Endothelial cell of umbilical vein (primary cell): Measurements from ENCODE around the gene GAS7. TPM values are rescaled to one million over a fixed set of nuclear protein-coding genes. Genes with fewer than 3 reads are reported as not detected.

Experiments used
- BruUV-seq: library from RNA; stranded (reverse); fragments of 400-500 nt; replicated peaks from 2 replicates; lab custom pipeline; 2021; lab: Mats Ljungman, UMichigan
- CTCF ChIA-PET: fragments of 300-600, 350-600 bp; sonication (Branson Sonifier 250); formaldehyde crosslinking; loops from one replicate; lab custom pipeline; 2021; ENCODE audit warnings: antibody characterized with exemption, inconsistent platforms; lab: Charles Lee
- POLR2A ChIA-PET: fragments of 300-600, 350-600 bp; sonication (Branson Sonifier 250); formaldehyde crosslinking; loops from one replicate; lab custom pipeline; 2021; ENCODE audit warnings: antibody characterized with exemption, inconsistent platforms; lab: Charles Lee
- DNase-seq: peaks from one replicate; pipeline ENCODE4 v3.0.0-alpha.2; 2011; ENCODE audit warnings: low read depth, low spot score
- FAIRE-seq: peaks from 2 replicates; lab custom pipeline; 2011; peaks lifted over from hg19 to GRCh38; lab: Jason Lieb, UNC
- H2AFZ ChIP-seq: 2 replicates; pipeline ENCODE4 v1.6.0; 2012; ENCODE audit warnings: low read depth, low read length, control low read depth, inconsistent platforms
- H3K27ac ChIP-seq: 2 replicates; pipeline ENCODE4 v1.5.1; 2011; ENCODE audit warnings: low read depth, mild to moderate bottlenecking, control low read depth, low read length, moderate library complexity; ENCODE audit not compliant: insufficient read depth
- H3K27me3 ChIP-seq, 2 experiments: 2 replicates each; pipeline versions ENCODE4 v1.6.0 to v1.6.1; 2011; ENCODE audit warnings: low read length in 2 of 2, mixed read lengths in 1 of 2; ENCODE audit not compliant: control insufficient read depth in 2 of 2, insufficient read depth in 2 of 2
- H3K36me3 ChIP-seq, 2 experiments: 2 replicates in 1 of 2; 3 replicates in 1 of 2; pipeline ENCODE4 v1.5.1; 2011; ENCODE audit warnings: low read length in 2 of 2, mild to moderate bottlenecking in 1 of 2, moderate library complexity in 1 of 2; ENCODE audit not compliant: control insufficient read depth in 2 of 2, insufficient read depth in 2 of 2; ENCODE audit errors: extremely low read depth in 1 of 2
- H3K4me1 ChIP-seq: 3 replicates; pipeline ENCODE4 v1.5.1; 2011; ENCODE audit warnings: mild to moderate bottlenecking, low read length; ENCODE audit not compliant: control insufficient read depth, insufficient read depth; ENCODE audit errors: extremely low read depth
- H3K4me2 ChIP-seq: 2 replicates; pipeline ENCODE4 v1.6.1; 2011; ENCODE audit warnings: low read length, control low read depth, mixed read lengths; ENCODE audit not compliant: insufficient read depth
- H3K4me3 ChIP-seq, 3 experiments: fragments of 200-600 bp in 1 of 3; sonication (generic), shearing (Covaris generic) in 1 of 3; replicated peaks in 1 of 3; 2 replicates each; pipeline ENCODE4 v1.5.1; 2011 to 2016; ENCODE audit warnings: control low read depth in 3 of 3, low read length in 3 of 3, mild to moderate bottlenecking in 2 of 3, inconsistent platforms in 1 of 3, low read depth in 1 of 3, moderate library complexity in 1 of 3; ENCODE audit not compliant: insufficient read depth in 1 of 3
- H3K79me2 ChIP-seq: 2 replicates; pipeline ENCODE4 v1.6.0; 2012; ENCODE audit warnings: low read length, inconsistent platforms; ENCODE audit not compliant: control insufficient read depth, insufficient read depth
- H3K9ac ChIP-seq: replicated peaks from 2 replicates; pipeline ENCODE3; 2011; ENCODE audit warnings: low read length, control low read depth; ENCODE audit not compliant: insufficient read depth; ENCODE audit errors: extremely low read depth
- H3K9me1 ChIP-seq: replicated peaks from 3 replicates; pipeline ENCODE4 v1.6.0; 2011; ENCODE audit warnings: mild to moderate bottlenecking, low read length; ENCODE audit not compliant: control insufficient read depth, insufficient read depth; ENCODE audit errors: extremely low read depth
- H3K9me3 ChIP-seq: replicated peaks from 2 replicates; pipeline ENCODE4 v1.5.1; 2012; ENCODE audit warnings: low read length, inconsistent platforms; ENCODE audit not compliant: control insufficient read depth, insufficient read depth
- H4K20me1 ChIP-seq: replicated peaks from 2 replicates; pipeline ENCODE3; 2011; ENCODE audit warnings: mild to moderate bottlenecking, low read length; ENCODE audit not compliant: control insufficient read depth, insufficient read depth; ENCODE audit errors: extremely low read depth
- CTCF ChIP-seq, 2 donors: IDR thresholded peaks; 1 replicate in 1 of 2; 2 replicates in 1 of 2; pipeline ENCODE4 v1.5.1; 2011; ENCODE audit warnings: low read length in 2 of 2, mild to moderate bottlenecking in 2 of 2, moderate library complexity in 2 of 2, control low read depth in 1 of 2, inconsistent platforms in 1 of 2, low read depth in 1 of 2; ENCODE audit not compliant: insufficient read depth in 1 of 2; ENCODE audit errors: extremely low read depth in 1 of 2
- EZH2 ChIP-seq: IDR thresholded peaks from 2 replicates; pipeline ENCODE4 v1.6.1; 2012; ENCODE audit warnings: borderline replicate concordance, low read depth, mild to moderate bottlenecking, moderate library complexity, low read length, inconsistent platforms; ENCODE audit not compliant: severe bottlenecking
- FOS ChIP-seq: IDR thresholded peaks from 2 replicates; pipeline ENCODE4 v1.6.1; 2011; ENCODE audit warnings: mild to moderate bottlenecking, low read length, moderate library complexity, borderline replicate concordance; ENCODE audit not compliant: insufficient read depth
- GATA2 ChIP-seq: IDR thresholded peaks from 2 replicates; pipeline ENCODE4 v1.7.0; 2011; ENCODE audit warnings: low read depth, mild to moderate bottlenecking, moderate library complexity, mixed read lengths, low read length; ENCODE audit not compliant: insufficient read length, insufficient read depth
- JUN ChIP-seq: IDR thresholded peaks from 2 replicates; pipeline ENCODE4 v1.6.1; 2011; ENCODE audit warnings: borderline replicate concordance, low read depth; ENCODE audit not compliant: insufficient read length, insufficient read depth
- MAX ChIP-seq: IDR thresholded peaks from 2 replicates; pipeline ENCODE4 v1.6.1; 2011; ENCODE audit not compliant: insufficient read depth, insufficient read length
- MYC ChIP-seq: IDR thresholded peaks from one replicate; pipeline ENCODE4 v1.6.1; 2011; ENCODE audit warnings: mild to moderate bottlenecking, low read depth, low read length
- POLR2A ChIP-seq: IDR thresholded peaks from 2 replicates; pipeline ENCODE4 v1.6.1; 2012; ENCODE audit warnings: low read depth, mild to moderate bottlenecking, control low read depth, low read length
- POLR2AphosphoS5 ChIP-seq: IDR thresholded peaks from 2 replicates; pipeline ENCODE4 v1.6.1; 2012; ENCODE audit warnings: low read depth, mild to moderate bottlenecking, control low read depth, low read length, moderate library complexity; ENCODE audit not compliant: insufficient read depth
- dilution Hi-C: fragments of 300-500 bp; cut with MboI; formaldehyde crosslinking; loops from one replicate; pipeline ENCODE4 v1.15.0; 2019; ENCODE audit warnings: low sequenced_read_pairs; ENCODE audit not compliant: extremely low pct_ligation_motif_present
- intact Hi-C: fragments of 100-400 bp; cut with micrococcal nuclease; formaldehyde crosslinking; loops from one replicate; pipeline ENCODE4 v1.10.0; 2022
- polyA plus RNA-seq, 4 experiments: library from polyadenylated mRNA; depleted of rRNA in 3 of 4; stranded (reverse) in 3 of 4; unstranded in 1 of 4; fragments of >200 nt; gene quantifications; 2 replicates each; pipeline versions ENCODE4 v1.2.1 to v1.2.3, GENCODE V29; 2011 to 2012; ENCODE audit warnings: missing spikeins in 1 of 4
- total RNA-seq: library from RNA; stranded (reverse); gene quantifications from 2 replicates; pipeline ENCODE4 v1.2.3, GENCODE V29; 2021

GAS7 gene
- total and polyA plus RNA-seq, 2 donors (not counting 3 experiments of a cell fraction or from before 2014, with no cell fraction given), result not detected

GRCh38 chr17:9953492-9953891, 244.9 kb downstream of the GAS7 start:
- Histone ChIP-seq H2AFZ (no peak overlapping the region), H3K79me2 (no peaks in the 10 kb centered on the region), H3K36me3 (no peaks in the 10 kb centered on the region), H3K4me2 (no peak overlapping the region), H3K27me3 (no peaks in the 10 kb centered on the region), H3K27ac (no peak overlapping the region), H4K20me1 (no peaks in the 10 kb centered on the region), H3K4me1 (no peaks in the 10 kb centered on the region), H3K9ac (no peak overlapping the region), H3K9me3 (peaks cover 7% of the 10 kb centered on the region), H3K4me3 (no peak overlapping the region), H3K9me1 (no peaks in the 10 kb centered on the region)
- dilution Hi-C loops, result no loop called here
- CTCF ChIA-PET, result no interaction called here
- DNase-seq (no peak), FAIRE-seq (no peak)
- TF ChIP-seq MYC (no peak), EZH2 (no peak), FOS (no peak)
- POLR2A ChIA-PET, result no interaction called here
- BruUV-seq, result no TSS peak
- intact Hi-C loops, result no loop called here

GRCh38 chr17:9951803-9952202, 246.6 kb downstream of the GAS7 start:
- CTCF ChIA-PET, result no interaction called here
- BruUV-seq, result no TSS peak
- TF ChIP-seq POLR2A (no peak), MAX (no peak), POLR2AphosphoS5 (no peak), JUN (no peak), CTCF (IDR thresholded peaks at IDR 0.05; ENCODE audit: extremely low read depth in 1 of 2, insufficient read depth in 1 of 2, low read depth in 1 of 2, low read length in 2 of 2) (no peak), FOS (no peak), MYC (no peak), EZH2 (no peak), GATA2 (no peak)

More at GRCh38 chr17:9951803-9952202, 246.6 kb downstream of the GAS7 start:
- dilution Hi-C loops, result no loop called here
- Histone ChIP-seq H3K27me3 (no peaks in the 10 kb centered on the region), H3K79me2 (no peaks in the 10 kb centered on the region), H3K27ac (no peak overlapping the region), H4K20me1 (no peaks in the 10 kb centered on the region), H3K9ac (no peak overlapping the region), H2AFZ (no peak overlapping the region), H3K36me3 (no peaks in the 10 kb centered on the region), H3K4me2 (no peak overlapping the region), H3K9me1 (no peaks in the 10 kb centered on the region), H3K4me1 (no peaks in the 10 kb centered on the region), H3K4me3 (no peak overlapping the region), H3K9me3 (peaks cover 10% of the 10 kb centered on the region)
- DNase-seq, result no peak
- intact Hi-C loops, result no loop called here
- POLR2A ChIA-PET, result no interaction called here
- FAIRE-seq, result no peak
